Endothelial cell of hepatic sinusoid (primary cell): Measurements from ENCODE around the gene AGPAT1.

Experiments
- in situ Hi-C: cut with HindIII; loops from 2 replicates; pipeline ENCODE4 v1.10.0; 2017; ENCODE audit warnings: low sequenced_read_pairs

Gene AGPAT1

GRCh38 chr6:32187725-32188380, 12.0 kb upstream of the AGPAT1 start:
- in situ Hi-C loops: loop anchor here (10.0 kb wide), 1 partner anchor 73 kb away; no protein-coding TSS in a partner anchor

GRCh38 chr6:32187009-32187709, 11.3 kb upstream of the AGPAT1 start:
- in situ Hi-C loops: loop anchor here (10.0 kb wide), 1 partner anchor 72 kb away; no protein-coding TSS in a partner anchor

GRCh38 chr6:32186151-32186840, 10.4 kb upstream of the AGPAT1 start:
- in situ Hi-C loops: loop anchor here (10.0 kb wide), 1 partner anchor 71 kb away; no protein-coding TSS in a partner anchor

- in situ Hi-C loops: loop anchor here (10.0 kb wide), 1 partner anchor 71 kb away; no protein-coding TSS in a partner anchor
These were observed 9.8 kb upstream of the AGPAT1 start for GRCh38 chr6:32185681-32186131.

GRCh38 chr6:32184084-32184640, 8.3 kb upstream of the AGPAT1 start, which contains the start of gene AGER:
Gene AGER, minus strand, starts transcription at chr6:32184253. Its CDS starts 31 bp downstream, at chr6:32184222.
- in situ Hi-C loops: loop anchor here (10.0 kb wide), 1 partner anchor 69 kb away; no protein-coding TSS in a partner anchor

GRCh38 chr6:32183483-32184083, 7.7 kb upstream of the AGPAT1 start:
- in situ Hi-C loops: loop anchor here (10.0 kb wide), 1 partner anchor 69 kb away; no protein-coding TSS in a partner anchor

GRCh38 chr6:32183030-32183429, 7.1 kb upstream of the AGPAT1 start:
- in situ Hi-C loops: loop anchor here (10.0 kb wide), 1 partner anchor 68 kb away; no protein-coding TSS in a partner anchor

GRCh38 chr6:32182555-32182981, 6.7 kb upstream of the AGPAT1 start:
- in situ Hi-C loops: loop anchor here (10.0 kb wide), 1 partner anchor 68 kb away; no protein-coding TSS in a partner anchor

GRCh38 chr6:32181915-32182529, 6.1 kb upstream of the AGPAT1 start:
- in situ Hi-C loops: loop anchor here (10.0 kb wide), 1 partner anchor 67 kb away; no protein-coding TSS in a partner anchor

- in situ Hi-C loops: loop anchor here (10.0 kb wide), 1 partner anchor 66 kb away; no protein-coding TSS in a partner anchor
These were observed 5.3 kb upstream of the AGPAT1 start for GRCh38 chr6:32181148-32181702.

GRCh38 chr6:32179766-32180405, 4.0 kb upstream of the AGPAT1 start:
- in situ Hi-C loops: loop anchor here (10.0 kb wide), 1 partner anchor 65 kb away; no protein-coding TSS in a partner anchor

GRCh38 chr6:32178547-32179440, 2.9 kb upstream of the AGPAT1 start:
- in situ Hi-C loops: no loop called here

GRCh38 chr6:32177788-32178546, 2.1 kb upstream of the AGPAT1 start, which contains the start of gene RNF5:
Gene RNF5, plus strand, starts transcription at chr6:32178405. Its CDS starts 107 bp downstream, at chr6:32178512.
- in situ Hi-C loops: no loop called here

- in situ Hi-C loops: no loop called here
These were observed 1.4 kb upstream of the AGPAT1 start for GRCh38 chr6:32177183-32177787.

- in situ Hi-C loops: no loop called here
These were observed 745 bp upstream of the AGPAT1 start for GRCh38 chr6:32176476-32177182.

GRCh38 chr6:32175322-32175710, 568 bp downstream of the AGPAT1 start:
- in situ Hi-C loops: no loop called here
